CD8-positive, alpha-beta memory T cell (primary cell): Measurements from ENCODE around the gene CCNT1. TPM values are rescaled to one million over a fixed set of nuclear protein-coding genes. Genes with fewer than 3 reads are reported as not detected.
"Not testable (repeated sequence)": the region's sequence is repeated elsewhere in the genome, so short reads cannot be mapped to it uniquely, and the experiment has no call there.

Source experiments
- CTCF ChIA-PET: fragments of 350-600 bp; sonication (Branson Sonifier 250); formaldehyde crosslinking; loops from one replicate; lab custom pipeline; 2021; ENCODE audit warnings: antibody characterized with exemption; lab: Charles Lee
- POLR2A ChIA-PET: fragments of 350-600 bp; sonication (Branson Sonifier 250); formaldehyde crosslinking; loops from one replicate; lab custom pipeline; 2021; ENCODE audit warnings: antibody characterized with exemption; lab: Charles Lee
- DNase-seq, 5 donors: peaks; one replicate each; pipeline versions ENCODE4 v3.0.0 to v3.0.0-alpha.2; 2020 to 2022; ENCODE audit warnings: mixed read lengths in 1 of 5
- H3K27ac ChIP-seq: one replicate; pipeline ENCODE4 v1.7.0; 2013; ENCODE audit warnings: low read depth, mild to moderate bottlenecking, low read length, moderate library complexity
- H3K27me3 ChIP-seq: 2 replicates; pipeline ENCODE4 v1.7.0; 2013; ENCODE audit warnings: low read length, mild to moderate bottlenecking; ENCODE audit not compliant: insufficient read depth, poor library complexity, severe bottlenecking
- H3K36me3 ChIP-seq: 2 replicates; pipeline ENCODE4 v1.7.0; 2013; ENCODE audit warnings: mild to moderate bottlenecking, low read length, moderate library complexity; ENCODE audit not compliant: insufficient read depth
- H3K4me1 ChIP-seq: 2 replicates; pipeline ENCODE4 v1.7.0; 2013; ENCODE audit warnings: mild to moderate bottlenecking, low read length, moderate library complexity; ENCODE audit not compliant: insufficient read depth
- H3K4me3 ChIP-seq: 2 replicates; pipeline ENCODE4 v1.7.0; 2013; ENCODE audit warnings: mild to moderate bottlenecking, low read length
- H3K9me3 ChIP-seq: 2 replicates; pipeline ENCODE4 v1.7.0; 2013; ENCODE audit warnings: mild to moderate bottlenecking, low read length
- H3K27ac Mint-ChIP-seq, 8 donors: one replicate each; pipeline ENCODE4 v1.8.0; 2020 to 2021; ENCODE audit warnings: mixed read lengths in 8 of 8, mild to moderate bottlenecking in 6 of 8, inconsistent platforms in 3 of 8, moderate library complexity in 3 of 8
- H3K27me3 Mint-ChIP-seq, 2 donors: one replicate each; pipeline ENCODE4 v1.8.0; 2020 to 2021; ENCODE audit warnings: mixed read lengths in 2 of 2, mild to moderate bottlenecking in 1 of 2, moderate library complexity in 1 of 2
- H3K36me3 Mint-ChIP-seq, 3 donors: one replicate each; pipeline ENCODE4 v1.8.0; 2020 to 2021; ENCODE audit warnings: mixed read lengths in 3 of 3, inconsistent platforms in 1 of 3, mild to moderate bottlenecking in 1 of 3
- H3K4me1 Mint-ChIP-seq, 3 donors: one replicate each; pipeline ENCODE4 v1.8.0; 2020 to 2021; ENCODE audit warnings: mixed read lengths in 3 of 3, inconsistent platforms in 1 of 3, mild to moderate bottlenecking in 1 of 3
- H3K4me3 Mint-ChIP-seq, 7 donors: one replicate each; pipeline ENCODE4 v1.8.0; 2020 to 2021; ENCODE audit warnings: mixed read lengths in 7 of 7, mild to moderate bottlenecking in 6 of 7, moderate library complexity in 4 of 7, inconsistent platforms in 2 of 7
- H3K9me3 Mint-ChIP-seq, 5 donors: one replicate each; pipeline ENCODE4 v1.8.0; 2020 to 2022; ENCODE audit warnings: mixed read lengths in 5 of 5, mild to moderate bottlenecking in 3 of 5, moderate library complexity in 2 of 5, inconsistent platforms in 1 of 5
- polyA plus RNA-seq: library from polyadenylated mRNA; unstranded; fragments of 300-500 nt; fragmentation: Illumina TruSeq; gene quantifications from one replicate; pipeline ENCODE4 v1.2.3, GENCODE V29; 2021
- total RNA-seq, 2 experiments: library from RNA; stranded (reverse); gene quantifications; one replicate each; pipeline ENCODE4 v1.2.3, GENCODE V29; 2021

The CCNT1 gene
- total and polyA plus RNA-seq, 3 experiments from 2014 or later = 12.9 to 66.4 (median 59.1) TPM

GRCh38 chr12:48744251-48745008 is 27.9 kb upstream of the CCNT1 start:
- Mint-ChIP-seq H3K27ac (peak overlapping the region in 1 of 8 donors; percentile 50), H3K9me3 (no peaks in the 10 kb centered on the region), H3K4me3 (no peak overlapping the region), H3K27me3 (peaks cover 18 to 19% of the 10 kb centered on the region in 2 donors), H3K4me1 (no peaks in the 10 kb centered on the region), H3K36me3 (no peaks in the 10 kb centered on the region)
- DNase-seq = no peak
- H3K4me1 ChIP-seq = no peaks in the 10 kb centered on the region
- H3K9me3 ChIP-seq = no peaks in the 10 kb centered on the region
- H3K27me3 ChIP-seq = peaks cover 9% of the 10 kb centered on the region
- H3K36me3 ChIP-seq = no peaks in the 10 kb centered on the region
- H3K27ac ChIP-seq = no peak overlapping the region
- ChIA-PET CTCF (interaction anchor here (1.2 kb wide), 1 partner anchor 9 kb away, joined by 7 read pairs; no protein-coding TSS in a partner anchor), POLR2A (no interaction called here)
- no peak overlapping the region for H3K4me3 ChIP-seq

- no peak for DNase-seq
- ChIA-PET CTCF (no interaction called here), POLR2A (interaction anchor here (0.7 kb wide), 1 partner anchor 1669 kb away, joined by 6 read pairs; no protein-coding TSS in a partner anchor)
- H3K27me3 Mint-ChIP-seq = peaks cover 23 to 30% of the 10 kb centered on the region in 2 donors
- H3K36me3 ChIP-seq = no peaks in the 10 kb centered on the region
- no peak overlapping the region for H3K4me3 ChIP-seq
- peak overlapping the region in 1 of 8 donors; percentile 52 for H3K27ac Mint-ChIP-seq
- H3K27ac ChIP-seq = no peak overlapping the region
- H3K4me3 Mint-ChIP-seq = no peak overlapping the region
- no peaks in the 10 kb centered on the region for H3K9me3 ChIP-seq
- no peaks in the 10 kb centered on the region for H3K4me1 ChIP-seq
- H3K9me3 Mint-ChIP-seq = no peaks in the 10 kb centered on the region
- H3K36me3 Mint-ChIP-seq = no peaks in the 10 kb centered on the region
- peaks cover 9% of the 10 kb centered on the region for H3K27me3 ChIP-seq
- H3K4me1 Mint-ChIP-seq = no peaks in the 10 kb centered on the region
These were observed 23.2 kb upstream of the CCNT1 start for GRCh38 chr12:48739618-48740269.

GRCh38 chr12:48736456-48736855 is 19.9 kb upstream of the CCNT1 start:
- no peak overlapping the region for H3K4me3 ChIP-seq
- DNase-seq = no peak
- H3K36me3 ChIP-seq = no peaks in the 10 kb centered on the region
- Mint-ChIP-seq H3K4me1 (no peaks in the 10 kb centered on the region), H3K36me3 (no peaks in the 10 kb centered on the region), H3K27ac (no peak overlapping the region), H3K27me3 (peaks cover 20 to 26% of the 10 kb centered on the region in 2 donors), H3K9me3 (no peaks in the 10 kb centered on the region), H3K4me3 (no peak overlapping the region)
- no peaks in the 10 kb centered on the region for H3K4me1 ChIP-seq
- POLR2A ChIA-PET = no interaction called here
- CTCF ChIA-PET = no interaction called here
- peaks cover 6% of the 10 kb centered on the region for H3K27me3 ChIP-seq
- H3K9me3 ChIP-seq = no peaks in the 10 kb centered on the region
- H3K27ac ChIP-seq = no peak overlapping the region

- no peak for DNase-seq
- Mint-ChIP-seq H3K27me3 (peaks cover 6 to 11% of the 10 kb centered on the region in 2 donors), H3K4me3 (no peak overlapping the region), H3K9me3 (no peaks in the 10 kb centered on the region), H3K4me1 (no peaks in the 10 kb centered on the region), H3K27ac (peak overlapping the region in 1 of 8 donors; percentile 15), H3K36me3 (no peaks in the 10 kb centered on the region)
- H3K27me3 ChIP-seq = no peaks in the 10 kb centered on the region
- no peak overlapping the region for H3K4me3 ChIP-seq
- H3K36me3 ChIP-seq = no peaks in the 10 kb centered on the region
- H3K9me3 ChIP-seq = no peaks in the 10 kb centered on the region
- ChIA-PET POLR2A (no interaction called here), CTCF (no interaction called here)
- H3K4me1 ChIP-seq = no peaks in the 10 kb centered on the region
- H3K27ac ChIP-seq = no peak overlapping the region
These were observed 12.3 kb upstream of the CCNT1 start for GRCh38 chr12:48728807-48729206.

GRCh38 chr12:48720737-48721136 is 4.2 kb upstream of the CCNT1 start:
- H3K36me3 ChIP-seq, H3K4me3 ChIP-seq, H3K27me3 ChIP-seq, H3K4me1 ChIP-seq, H3K27me3 Mint-ChIP-seq, H3K27ac ChIP-seq, CTCF ChIA-PET, DNase-seq, POLR2A ChIA-PET, H3K9me3 ChIP-seq: not testable (repeated sequence)
- Mint-ChIP-seq H3K4me1 (peaks cover 13 to 17% (median 17%) of the 10 kb centered on the region in 3 donors), H3K36me3 (peaks cover 0 to 17% (median 14%) of the 10 kb centered on the region in 3 donors), H3K4me3 (peak overlapping the region in 1 of 7 donors; percentile 4), H3K9me3 (peaks cover 0 to 20% (median 13%) of the 10 kb centered on the region in 5 donors), H3K27ac (peak overlapping the region in 1 of 8 donors; percentile 8)

- CTCF ChIA-PET, DNase-seq, H3K9me3 ChIP-seq, H3K27ac Mint-ChIP-seq, H3K36me3 ChIP-seq, H3K4me3 ChIP-seq, H3K27ac ChIP-seq, H3K27me3 ChIP-seq, POLR2A ChIA-PET, H3K27me3 Mint-ChIP-seq, H3K4me1 ChIP-seq: not testable (repeated sequence)
- H3K4me3 Mint-ChIP-seq = peak overlapping the region in 1 of 7 donors; percentile 30
- peaks cover 0 to 20% (median 13%) of the 10 kb centered on the region in 5 donors for H3K9me3 Mint-ChIP-seq
- peaks cover 16 to 22% (median 22%) of the 10 kb centered on the region in 3 donors for H3K4me1 Mint-ChIP-seq
- peaks cover 0 to 17% (median 15%) of the 10 kb centered on the region in 3 donors for H3K36me3 Mint-ChIP-seq
These were observed 3.7 kb upstream of the CCNT1 start for GRCh38 chr12:48720171-48720570.

- H3K9me3 ChIP-seq, H3K27ac ChIP-seq, DNase-seq, H3K27me3 ChIP-seq, H3K36me3 ChIP-seq, H3K27me3 Mint-ChIP-seq, H3K4me3 ChIP-seq, CTCF ChIA-PET: not testable (repeated sequence)
- Mint-ChIP-seq H3K4me1 (peaks cover 28 to 34% (median 34%) of the 10 kb centered on the region in 3 donors), H3K9me3 (peaks cover 0 to 20% (median 13%) of the 10 kb centered on the region in 5 donors), H3K4me3 (peak overlapping the region in 1 of 7 donors; percentile 30), H3K36me3 (peaks cover 2 to 27% (median 17%) of the 10 kb centered on the region in 3 donors), H3K27ac (peak overlapping the region in 4 of 8 donors; percentile 29 to 85 (median 34))
- peaks cover 21% of the 10 kb centered on the region for H3K4me1 ChIP-seq
- POLR2A ChIA-PET = interaction anchor here (0.6 kb wide), 1 partner anchor 18 kb away, joined by 3 read pairs; no protein-coding TSS in a partner anchor
These were observed 2.5 kb upstream of the CCNT1 start for GRCh38 chr12:48719002-48719401.
